ENCODE measurements around the gene CBX8. TPM values are rescaled to one million over a fixed set of nuclear protein-coding genes. Genes with fewer than 3 reads are reported as not detected.

Gene CBX8
- total and polyA plus RNA-seq, 2 donors (not counting 3 experiments of a cell fraction or from before 2014, with no cell fraction given), result 0.69 to 3.1 TPM

DNA sequence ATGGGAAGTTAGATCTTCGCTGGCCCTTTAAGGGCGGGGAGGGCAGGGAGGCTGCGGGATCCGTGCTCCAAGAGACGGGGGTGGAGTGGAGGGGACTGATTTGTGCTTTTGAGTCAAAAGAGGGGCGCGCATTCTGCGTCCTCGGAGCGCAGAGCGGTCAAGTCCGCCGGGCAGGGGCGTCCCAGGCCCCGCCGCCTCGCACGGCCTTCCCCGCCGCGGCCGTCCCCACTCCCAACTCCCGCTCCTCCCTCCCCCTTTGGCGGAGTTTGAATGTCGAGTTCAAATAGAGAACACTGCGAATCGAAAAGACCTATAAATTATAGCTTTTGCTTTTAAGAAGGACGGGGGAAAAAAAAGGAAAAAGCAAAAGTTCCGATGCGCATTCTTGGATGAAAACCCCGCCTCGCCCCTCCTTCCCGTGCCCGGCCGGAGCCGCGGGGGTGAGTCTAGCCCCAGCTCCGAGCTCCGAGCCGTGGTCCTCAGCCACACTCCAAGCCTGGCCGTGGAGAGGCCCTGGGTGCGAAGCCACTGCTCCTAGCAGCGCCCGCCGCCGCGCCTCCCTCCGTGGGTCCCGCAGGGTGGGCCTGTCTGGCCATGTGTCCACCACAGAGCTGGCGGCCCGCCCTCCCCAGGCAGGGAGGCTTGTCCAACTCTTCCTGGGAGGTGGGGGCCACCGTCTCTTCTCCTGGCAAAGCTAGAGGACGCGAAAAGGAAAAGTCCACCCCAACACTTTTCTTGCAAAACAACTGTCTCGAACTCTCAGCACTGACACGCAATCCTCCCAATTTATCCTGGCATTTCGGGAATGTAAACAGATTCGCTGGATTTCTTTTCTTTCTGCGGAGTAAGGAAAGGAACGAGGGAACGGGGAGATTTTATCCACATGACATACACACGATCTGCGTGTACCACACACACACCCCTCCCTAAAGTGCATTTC, 3.6 kb downstream of the CBX8 start:
- dilution Hi-C loops (cut with MboI; ENCODE audit: extremely low pct_ligation_motif_present, low sequenced_read_pairs), result no loop called here
- H3K4me3 ChIP-seq (replicated peaks in 1 of 3; ENCODE audit: insufficient read depth in 1 of 3, low read depth in 1 of 3, low read length in 3 of 3), result peak overlapping the region in 1 of 3 experiments; percentile 28
- H3K4me2 ChIP-seq (ENCODE audit: insufficient read depth, low read length), result peak overlapping the region; percentile 47
- no peak overlapping the region for H3K9ac ChIP-seq (replicated peaks; ENCODE audit: extremely low read depth, insufficient read depth, low read length)
- CTCF ChIA-PET, result interaction anchor here (1.0 to 2.2 kb wide), 2 partner anchors 19 to 47 kb away, joined by 3 to 10 read pairs; no protein-coding TSS in a partner anchor
- no peaks in the 10 kb centered on the region for H3K79me2 ChIP-seq (ENCODE audit: control insufficient read depth, insufficient read depth, low read length)
- no peaks in the 10 kb centered on the region for H3K9me1 ChIP-seq (replicated peaks; ENCODE audit: control insufficient read depth, extremely low read depth, insufficient read depth, low read length)
- H3K36me3 ChIP-seq (ENCODE audit: control insufficient read depth in 2 of 2, extremely low read depth in 1 of 2, insufficient read depth in 2 of 2, low read length in 2 of 2), result no peaks in the 10 kb centered on the region
- H3K27ac ChIP-seq (ENCODE audit: insufficient read depth, low read depth, low read length), result no peak overlapping the region
- FAIRE-seq (no peak), DNase-seq (ENCODE audit: low read depth, low spot score) (no peak)
- TF ChIP-seq POLR2AphosphoS5 (IDR thresholded peaks at IDR 0.05; ENCODE audit: insufficient read depth, low read depth, low read length) (no peak), EZH2 (IDR thresholded peaks at IDR 0.05; ENCODE audit: borderline replicate concordance, low read depth, low read length, severe bottlenecking) (peak; percentile 75)
- H3K27me3 ChIP-seq (ENCODE audit: control insufficient read depth in 2 of 2, insufficient read depth in 2 of 2, low read length in 2 of 2), result peaks cover 37 to 56% of the 10 kb centered on the region in 2 experiments
- no peaks in the 10 kb centered on the region for H4K20me1 ChIP-seq (replicated peaks; ENCODE audit: control insufficient read depth, extremely low read depth, insufficient read depth, low read length)
- intact Hi-C loops (cut with micrococcal nuclease), result no loop called here
- no TSS peak for BruUV-seq (replicated peaks)
- POLR2A ChIA-PET, result no interaction called here
- no peak overlapping the region for H2AFZ ChIP-seq (ENCODE audit: low read depth, low read length)
- no peaks in the 10 kb centered on the region for H3K9me3 ChIP-seq (replicated peaks; ENCODE audit: control insufficient read depth, insufficient read depth, low read length)
- H3K4me1 ChIP-seq (ENCODE audit: control insufficient read depth, extremely low read depth, insufficient read depth, low read length), result peaks cover 14% of the 10 kb centered on the region

DNA sequence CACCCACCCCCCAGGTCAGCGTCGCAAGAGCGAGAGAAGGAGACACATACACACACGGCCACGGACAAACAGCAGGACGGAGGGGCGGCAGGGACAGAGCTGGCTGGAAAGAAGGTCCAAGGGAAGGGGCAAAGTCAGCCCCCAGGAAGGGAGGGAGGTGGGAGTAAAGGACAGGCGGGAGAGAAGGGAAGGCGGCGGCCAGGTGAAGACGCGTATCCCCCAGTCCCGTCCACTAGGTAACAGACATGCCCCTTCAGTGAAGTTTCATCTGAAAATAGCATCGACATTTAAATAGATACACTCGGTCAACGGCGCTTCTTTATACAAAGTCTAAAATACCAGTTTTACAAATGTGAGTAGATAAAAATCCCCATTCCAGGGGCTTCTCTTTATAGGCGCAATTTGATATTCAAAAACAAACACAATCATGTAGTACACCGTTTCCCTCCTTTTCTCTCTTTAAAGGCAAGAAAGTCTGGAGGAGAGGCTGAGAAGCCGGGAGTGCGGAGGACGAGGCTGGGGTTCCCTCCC, 4.5 kb downstream of the CBX8 start:
- H3K9ac ChIP-seq (replicated peaks; ENCODE audit: extremely low read depth, insufficient read depth, low read length), result no peak overlapping the region
- DNase-seq (ENCODE audit: low read depth, low spot score) (no peak), FAIRE-seq (no peak)
- no peaks in the 10 kb centered on the region for H3K36me3 ChIP-seq (ENCODE audit: control insufficient read depth in 2 of 2, extremely low read depth in 1 of 2, insufficient read depth in 2 of 2, low read length in 2 of 2)
- H3K4me2 ChIP-seq (ENCODE audit: insufficient read depth, low read length), result no peak overlapping the region
- no peak for TF ChIP-seq MAX (IDR thresholded peaks at IDR 0.05; ENCODE audit: insufficient read depth, insufficient read length)
- no peak for TF ChIP-seq JUN (IDR thresholded peaks at IDR 0.05; ENCODE audit: borderline replicate concordance, insufficient read depth, insufficient read length, low read depth)
- TF ChIP-seq MYC (IDR thresholded peaks at IDR 0.05; ENCODE audit: low read depth, low read length), result no peak
- TF ChIP-seq EZH2 (IDR thresholded peaks at IDR 0.05; ENCODE audit: borderline replicate concordance, low read depth, low read length, severe bottlenecking), result peak; percentile 6
- no peak for TF ChIP-seq FOS (IDR thresholded peaks at IDR 0.05; ENCODE audit: borderline replicate concordance, insufficient read depth, low read length)
- H3K27me3 ChIP-seq (ENCODE audit: control insufficient read depth in 2 of 2, insufficient read depth in 2 of 2, low read length in 2 of 2), result peaks cover 37 to 55% of the 10 kb centered on the region in 2 experiments
- H3K27ac ChIP-seq (ENCODE audit: insufficient read depth, low read depth, low read length), result no peak overlapping the region
- no peak overlapping the region for H2AFZ ChIP-seq (ENCODE audit: low read depth, low read length)
- CTCF ChIA-PET, result interaction anchor here (2.2 kb wide), 1 partner anchor 19 kb away, joined by 10 read pairs; no protein-coding TSS in a partner anchor
- no peaks in the 10 kb centered on the region for H4K20me1 ChIP-seq (replicated peaks; ENCODE audit: control insufficient read depth, extremely low read depth, insufficient read depth, low read length)
- no TSS peak for BruUV-seq (replicated peaks)
- H3K9me3 ChIP-seq (replicated peaks; ENCODE audit: control insufficient read depth, insufficient read depth, low read length), result no peaks in the 10 kb centered on the region
- dilution Hi-C loops (cut with MboI; ENCODE audit: extremely low pct_ligation_motif_present, low sequenced_read_pairs) (no loop called here), intact Hi-C loops (cut with micrococcal nuclease) (no loop called here)
- H3K4me3 ChIP-seq (replicated peaks in 1 of 3; ENCODE audit: insufficient read depth in 1 of 3, low read depth in 1 of 3, low read length in 3 of 3), result no peak overlapping the region
- no peaks in the 10 kb centered on the region for H3K9me1 ChIP-seq (replicated peaks; ENCODE audit: control insufficient read depth, extremely low read depth, insufficient read depth, low read length)
- POLR2A ChIA-PET, result no interaction called here
- H3K4me1 ChIP-seq (ENCODE audit: control insufficient read depth, extremely low read depth, insufficient read depth, low read length), result peaks cover 10% of the 10 kb centered on the region
- H3K79me2 ChIP-seq (ENCODE audit: control insufficient read depth, insufficient read depth, low read length), result no peaks in the 10 kb centered on the region
